HepG2 (cell line): ENCODE data around the gene GPATCH2. TPM values are rescaled to one million over a fixed set of nuclear protein-coding genes. Genes with fewer than 3 reads are reported as not detected.

ENCODE experiments used
- ATF7-NPFF ChIP-seq: sonication (generic); formaldehyde crosslinking; IDR thresholded peaks from 2 replicates; pipeline ENCODE4 v1.8.1; 2023; ENCODE audit warnings: mild to moderate bottlenecking, low read depth, missing genetic modification reagents, moderate library complexity
- CREM ChIP-seq, 2 experiments: sonication (generic) in 1 of 2; formaldehyde crosslinking in 1 of 2; IDR thresholded peaks; 2 replicates each; pipeline versions ENCODE4 v1.4.0 to v1.6.1; 2016 to 2020; ENCODE audit warnings: antibody characterized with exemption in 1 of 2, mild to moderate bottlenecking in 1 of 2, missing genetic modification reagents in 1 of 2
- FOXA3 ChIP-seq: IDR thresholded peaks from 2 replicates; pipeline ENCODE4 v1.6.1; 2016; ENCODE audit warnings: missing genetic modification reagents, missing compliant biosample characterization
- HNF4A ChIP-seq: sonication (generic); formaldehyde crosslinking; IDR thresholded peaks from 2 replicates; pipeline ENCODE4 v1.4.0; 2020; ENCODE audit warnings: missing genetic modification reagents
- HNF4G ChIP-seq, 2 experiments: sonication (generic) in 1 of 2; formaldehyde crosslinking in 1 of 2; IDR thresholded peaks; 2 replicates each; pipeline versions ENCODE4 v1.4.0 to v1.6.1; 2011 to 2020; ENCODE audit warnings: borderline replicate concordance in 2 of 2, low read depth in 2 of 2, mild to moderate bottlenecking in 2 of 2, low read length in 1 of 2, missing genetic modification reagents in 1 of 2, moderate library complexity in 1 of 2
- MIXL1 ChIP-seq: IDR thresholded peaks from 2 replicates; pipeline ENCODE4 v1.6.1; 2016
- RARA ChIP-seq: IDR thresholded peaks from 2 replicates; pipeline ENCODE4 v1.6.1; 2016; ENCODE audit warnings: missing genetic modification reagents, missing compliant biosample characterization
- RARG ChIP-seq: sonication (generic); formaldehyde crosslinking; IDR thresholded peaks from 2 replicates; pipeline ENCODE4 v1.4.0; 2020; ENCODE audit warnings: low read depth, mild to moderate bottlenecking, missing genetic modification reagents
- RXRB ChIP-seq: IDR thresholded peaks from 2 replicates; pipeline ENCODE4 v1.6.1; 2016; ENCODE audit warnings: borderline replicate concordance, missing genetic modification reagents, missing compliant biosample characterization
- SOX13 ChIP-seq, 3 experiments: fragments of 450-650 bp in 1 of 3; sonication (generic) in 1 of 3; formaldehyde crosslinking in 1 of 3; IDR thresholded peaks in 2 of 3; conservative IDR thresholded peaks in 1 of 3; 2 replicates each; pipeline versions ENCODE4 v1.5.0 to v1.6.1; 2016 to 2020; ENCODE audit warnings: antibody characterized with exemption in 1 of 3, mild to moderate bottlenecking in 1 of 3, missing compliant biosample characterization in 1 of 3, missing genetic modification reagents in 1 of 3, moderate library complexity in 1 of 3
- SRF ChIP-seq: IDR thresholded peaks from 2 replicates; pipeline ENCODE4 v1.6.1; 2011; ENCODE audit warnings: mild to moderate bottlenecking, low read depth, low read length, moderate library complexity
- SRSF4 ChIP-seq: fragments of 200-400 bp; formaldehyde crosslinking; IDR thresholded peaks from one replicate; pipeline ENCODE4 v1.6.1; 2018; ENCODE audit warnings: mild to moderate bottlenecking, low read depth, low read length, moderate library complexity; ENCODE audit not compliant: poor library complexity, severe bottlenecking
- ZMYM4 ChIP-seq: sonication (generic); formaldehyde crosslinking; IDR thresholded peaks from 2 replicates; pipeline ENCODE4 v1.8.1; 2023; ENCODE audit warnings: mild to moderate bottlenecking, missing genetic modification reagents
- ZNF136 ChIP-seq: sonication (generic); formaldehyde crosslinking; IDR thresholded peaks from 2 replicates; pipeline ENCODE4 v1.8.1; 2022; ENCODE audit warnings: low read depth, mild to moderate bottlenecking, moderate library complexity, missing genetic modification reagents
- ZNF547 ChIP-seq: sonication (generic); formaldehyde crosslinking; IDR thresholded peaks from 2 replicates; pipeline ENCODE4 v1.5.1; 2020; ENCODE audit warnings: mild to moderate bottlenecking, missing genetic modification reagents
- polyA plus RNA-seq, 8 experiments: library from polyadenylated mRNA; depleted of rRNA in 3 of 8; stranded (reverse) in 7 of 8; unstranded in 1 of 8; fragments of >200 nt; fragmentation: Illumina TruSeq in 4 of 8; extraction: Trizol in 4 of 8; gene quantifications; 2 replicates each; pipeline versions ENCODE4 v1.2.1 to v1.2.3, GENCODE V29; 2011 to 2016; ENCODE audit warnings: low read depth in 4 of 8, missing spikeins in 1 of 8, mixed read lengths in 1 of 8; ENCODE audit not compliant: insufficient read depth in 1 of 8
- total RNA-seq, 5 experiments: library from RNA; depleted of rRNA; stranded (reverse); fragments of >200 nt; fragmentation: Illumina TruSeq; extraction: Trizol; gene quantifications; 2 replicates each; pipeline ENCODE4 v1.2.3, GENCODE V29; 2016; ENCODE audit warnings: low read depth in 1 of 5
- TF ChIP-seq, protein P1 (sequence below): sonication (generic); formaldehyde crosslinking; IDR thresholded peaks from 2 replicates; pipeline ENCODE4 v1.9.0; 2021; ENCODE audit warnings: missing genetic modification reagents, mild to moderate bottlenecking, borderline replicate concordance
- TF ChIP-seq, protein P2 (sequence below): sonication (generic); formaldehyde crosslinking; IDR thresholded peaks from 2 replicates; pipeline ENCODE4 v1.8.0; 2022; ENCODE audit warnings: mild to moderate bottlenecking, missing genetic modification reagents, borderline replicate concordance
- TF ChIP-seq, protein P3 (sequence below): fragments of 450-650 bp; IDR thresholded peaks from 2 replicates; pipeline ENCODE4 v1.6.1; 2017
- TF ChIP-seq, protein P4 (sequence below): IDR thresholded peaks from 2 replicates; pipeline ENCODE4 v1.4.0; 2020; ENCODE audit warnings: mild to moderate bottlenecking, missing genetic modification reagents

GPATCH2 gene
- total and polyA plus RNA-seq, 2 of the 13 experiments (the other 11 are each of a cell fraction or from before 2014, with no cell fraction given) = 3.5 to 15.7 TPM

DNA sequence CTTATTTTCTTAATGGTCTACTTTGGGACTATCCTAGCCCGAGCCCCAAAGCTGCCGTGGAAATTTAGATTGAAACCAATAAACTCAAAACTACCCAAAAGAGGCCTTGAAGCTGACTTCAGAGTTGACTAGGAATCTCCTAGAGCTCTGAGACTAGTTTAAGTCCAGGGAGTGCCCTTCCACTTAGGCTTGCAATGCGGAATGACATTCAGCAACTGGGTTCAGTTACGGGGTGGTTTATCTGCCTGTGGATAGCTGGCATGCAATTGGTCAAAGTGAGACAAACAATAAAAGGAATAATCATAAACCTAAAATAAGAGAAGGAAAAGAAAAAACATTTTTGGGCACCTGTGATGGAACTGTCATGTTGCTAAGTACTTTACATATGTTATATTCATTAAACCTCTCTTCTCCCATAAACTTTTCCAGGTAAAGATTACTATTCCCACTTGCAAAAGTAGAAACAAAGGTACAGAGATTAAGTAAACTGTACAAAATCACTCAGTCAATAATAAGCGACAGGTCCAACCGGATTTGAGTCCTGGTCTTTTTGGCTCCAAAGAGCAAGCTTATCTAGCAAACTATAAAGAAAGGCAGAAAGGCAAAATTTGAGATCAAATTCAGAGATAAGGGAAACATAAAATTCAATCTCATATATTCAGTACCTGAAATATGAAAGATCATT is 56.5 kb downstream of the GPATCH2 start (continued):
- TF ChIP-seq, protein P1, sequence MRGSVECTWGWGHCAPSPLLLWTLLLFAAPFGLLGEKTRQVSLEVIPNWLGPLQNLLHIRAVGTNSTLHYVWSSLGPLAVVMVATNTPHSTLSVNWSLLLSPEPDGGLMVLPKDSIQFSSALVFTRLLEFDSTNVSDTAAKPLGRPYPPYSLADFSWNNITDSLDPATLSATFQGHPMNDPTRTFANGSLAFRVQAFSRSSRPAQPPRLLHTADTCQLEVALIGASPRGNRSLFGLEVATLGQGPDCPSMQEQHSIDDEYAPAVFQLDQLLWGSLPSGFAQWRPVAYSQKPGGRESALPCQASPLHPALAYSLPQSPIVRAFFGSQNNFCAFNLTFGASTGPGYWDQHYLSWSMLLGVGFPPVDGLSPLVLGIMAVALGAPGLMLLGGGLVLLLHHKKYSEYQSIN (CRISPR knock-in tag) = no peak
- no peak for TF ChIP-seq SOX13 (IDR thresholded peaks at IDR 0.05)
- peak in 1 of 2 experiments; percentile 20; a peak in 1 of 4 replicates for TF ChIP-seq SOX13 (CRISPR knock-in tag; conservative IDR thresholded peaks at IDR 0.05 in 1 of 2, IDR thresholded peaks at IDR 0.05 in 1 of 2)
- no peak for TF ChIP-seq RARG (CRISPR knock-in tag)
- no peak for TF ChIP-seq ATF7-NPFF (CRISPR knock-in tag)
- TF ChIP-seq SRF = no peak
- TF ChIP-seq HNF4A (CRISPR knock-in tag) = peak; percentile 79
- 0 out of 2 replicates have a peak, but pooled peaks have one; percentile 12 for TF ChIP-seq RARA (CRISPR knock-in tag)
- peak; percentile 60 for TF ChIP-seq FOXA3
- TF ChIP-seq ZMYM4 = peak; percentile 50
- TF ChIP-seq, protein P2, sequence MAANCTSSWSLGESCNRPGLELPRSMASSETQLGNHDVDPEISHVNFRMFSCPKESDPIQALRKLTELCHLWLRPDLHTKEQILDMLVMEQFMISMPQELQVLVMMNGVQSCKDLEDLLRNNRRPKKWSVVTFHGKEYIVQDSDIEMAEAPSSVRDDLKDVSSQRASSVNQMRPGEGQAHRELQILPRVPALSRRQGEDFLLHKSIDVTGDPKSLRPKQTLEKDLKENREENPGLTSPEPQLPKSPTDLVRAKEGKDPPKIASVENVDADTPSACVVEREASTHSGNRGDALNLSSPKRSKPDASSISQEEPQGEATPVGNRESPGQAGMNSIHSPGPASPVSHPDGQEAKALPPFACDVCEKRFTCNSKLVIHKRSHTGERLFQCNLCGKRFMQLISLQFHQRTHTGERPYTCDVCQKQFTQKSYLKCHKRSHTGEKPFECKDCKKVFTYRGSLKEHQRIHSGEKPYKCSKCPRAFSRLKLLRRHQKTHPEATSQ (CRISPR knock-in tag) = no peak
- TF ChIP-seq MIXL1 (CRISPR knock-in tag) = peak; percentile 83; the same call in 1 of the 2 replicates
- no peak for TF ChIP-seq ZNF547
- no peak for TF ChIP-seq SRSF4
- TF ChIP-seq ZNF136 (CRISPR knock-in tag) = no peak
- TF ChIP-seq, protein P3, sequence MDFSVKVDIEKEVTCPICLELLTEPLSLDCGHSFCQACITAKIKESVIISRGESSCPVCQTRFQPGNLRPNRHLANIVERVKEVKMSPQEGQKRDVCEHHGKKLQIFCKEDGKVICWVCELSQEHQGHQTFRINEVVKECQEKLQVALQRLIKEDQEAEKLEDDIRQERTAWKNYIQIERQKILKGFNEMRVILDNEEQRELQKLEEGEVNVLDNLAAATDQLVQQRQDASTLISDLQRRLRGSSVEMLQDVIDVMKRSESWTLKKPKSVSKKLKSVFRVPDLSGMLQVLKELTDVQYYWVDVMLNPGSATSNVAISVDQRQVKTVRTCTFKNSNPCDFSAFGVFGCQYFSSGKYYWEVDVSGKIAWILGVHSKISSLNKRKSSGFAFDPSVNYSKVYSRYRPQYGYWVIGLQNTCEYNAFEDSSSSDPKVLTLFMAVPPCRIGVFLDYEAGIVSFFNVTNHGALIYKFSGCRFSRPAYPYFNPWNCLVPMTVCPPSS = no peak
- TF ChIP-seq HNF4G (IDR thresholded peaks at IDR 0.05; ENCODE audit: borderline replicate concordance, low read depth, low read length) = peak; percentile 42; the same call in 1 of the 2 replicates
- TF ChIP-seq HNF4G (CRISPR knock-in tag; IDR thresholded peaks at IDR 0.05; ENCODE audit: borderline replicate concordance, low read depth) = no peak
- no peak for TF ChIP-seq RXRB (CRISPR knock-in tag)
- TF ChIP-seq CREM (IDR thresholded peaks at IDR 0.05) = peak; percentile 53; the same call in 1 of the 2 replicates
- no peak for TF ChIP-seq CREM (CRISPR knock-in tag; IDR thresholded peaks at IDR 0.05)
- TF ChIP-seq, protein P4, sequence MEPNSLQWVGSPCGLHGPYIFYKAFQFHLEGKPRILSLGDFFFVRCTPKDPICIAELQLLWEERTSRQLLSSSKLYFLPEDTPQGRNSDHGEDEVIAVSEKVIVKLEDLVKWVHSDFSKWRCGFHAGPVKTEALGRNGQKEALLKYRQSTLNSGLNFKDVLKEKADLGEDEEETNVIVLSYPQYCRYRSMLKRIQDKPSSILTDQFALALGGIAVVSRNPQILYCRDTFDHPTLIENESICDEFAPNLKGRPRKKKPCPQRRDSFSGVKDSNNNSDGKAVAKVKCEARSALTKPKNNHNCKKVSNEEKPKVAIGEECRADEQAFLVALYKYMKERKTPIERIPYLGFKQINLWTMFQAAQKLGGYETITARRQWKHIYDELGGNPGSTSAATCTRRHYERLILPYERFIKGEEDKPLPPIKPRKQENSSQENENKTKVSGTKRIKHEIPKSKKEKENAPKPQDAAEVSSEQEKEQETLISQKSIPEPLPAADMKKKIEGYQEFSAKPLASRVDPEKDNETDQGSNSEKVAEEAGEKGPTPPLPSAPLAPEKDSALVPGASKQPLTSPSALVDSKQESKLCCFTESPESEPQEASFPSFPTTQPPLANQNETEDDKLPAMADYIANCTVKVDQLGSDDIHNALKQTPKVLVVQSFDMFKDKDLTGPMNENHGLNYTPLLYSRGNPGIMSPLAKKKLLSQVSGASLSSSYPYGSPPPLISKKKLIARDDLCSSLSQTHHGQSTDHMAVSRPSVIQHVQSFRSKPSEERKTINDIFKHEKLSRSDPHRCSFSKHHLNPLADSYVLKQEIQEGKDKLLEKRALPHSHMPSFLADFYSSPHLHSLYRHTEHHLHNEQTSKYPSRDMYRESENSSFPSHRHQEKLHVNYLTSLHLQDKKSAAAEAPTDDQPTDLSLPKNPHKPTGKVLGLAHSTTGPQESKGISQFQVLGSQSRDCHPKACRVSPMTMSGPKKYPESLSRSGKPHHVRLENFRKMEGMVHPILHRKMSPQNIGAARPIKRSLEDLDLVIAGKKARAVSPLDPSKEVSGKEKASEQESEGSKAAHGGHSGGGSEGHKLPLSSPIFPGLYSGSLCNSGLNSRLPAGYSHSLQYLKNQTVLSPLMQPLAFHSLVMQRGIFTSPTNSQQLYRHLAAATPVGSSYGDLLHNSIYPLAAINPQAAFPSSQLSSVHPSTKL (CRISPR knock-in tag) = peak; percentile 57; the same call in 1 of the 2 replicates
